ENCODE measurements around the gene FBRSL1. TPM values are rescaled to one million over a fixed set of nuclear protein-coding genes. Genes with fewer than 3 reads are reported as not detected.

FBRSL1 gene
- total and polyA plus RNA-seq, 12 donors, result 28.1 to 90.6 (median 47.0) TPM

DNA sequence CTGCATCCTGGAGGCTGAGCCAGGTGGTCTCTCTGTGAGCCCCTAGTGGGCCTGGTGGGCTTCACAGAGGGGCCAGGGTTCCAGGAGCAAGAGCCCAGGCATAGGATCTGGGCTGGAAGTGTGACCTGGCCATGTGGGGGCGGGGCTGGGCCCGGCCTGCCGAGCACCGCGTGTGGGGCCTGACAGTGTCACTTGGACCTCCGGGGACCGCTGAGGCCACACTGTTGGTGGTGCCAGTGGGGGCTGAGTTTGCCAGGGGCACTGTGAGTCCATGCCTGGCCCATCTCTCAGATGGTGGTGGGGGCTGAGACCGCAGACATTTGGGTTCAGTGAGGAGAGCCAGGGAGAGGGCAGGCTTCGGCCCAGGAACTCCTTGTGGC, 5.2 kb downstream of the FBRSL1 start:
- Histone ChIP-seq H3K4me1 (peaks cover 64 to 95% (median 91%) of the 10 kb centered on the region in 9 donors), H3K4me3 (no peak overlapping the region), H3K9me3 (no peaks in the 10 kb centered on the region), H3K27me3 (no peaks in the 10 kb centered on the region), H3K36me3 (peaks cover 0 to 4% (median 0%) of the 10 kb centered on the region in 9 donors), H3K27ac (peak overlapping the region in 1 of 10 donors; percentile 13)
- intact Hi-C loops (cut with DNase I), result loop anchor here in 1 of 10 donors (5.0 kb wide), 1 partner anchor 102 kb away; no protein-coding TSS in a partner anchor
- TF ChIP-seq CTCF (IDR thresholded peaks at IDR 0.05), result no peak
- 56 to 61% methylated on average over 9 of the region's 9 CpGs for WGBS, 2 donors
- ATAC-seq, result no peak
- DNase-seq, result no peak

DNA sequence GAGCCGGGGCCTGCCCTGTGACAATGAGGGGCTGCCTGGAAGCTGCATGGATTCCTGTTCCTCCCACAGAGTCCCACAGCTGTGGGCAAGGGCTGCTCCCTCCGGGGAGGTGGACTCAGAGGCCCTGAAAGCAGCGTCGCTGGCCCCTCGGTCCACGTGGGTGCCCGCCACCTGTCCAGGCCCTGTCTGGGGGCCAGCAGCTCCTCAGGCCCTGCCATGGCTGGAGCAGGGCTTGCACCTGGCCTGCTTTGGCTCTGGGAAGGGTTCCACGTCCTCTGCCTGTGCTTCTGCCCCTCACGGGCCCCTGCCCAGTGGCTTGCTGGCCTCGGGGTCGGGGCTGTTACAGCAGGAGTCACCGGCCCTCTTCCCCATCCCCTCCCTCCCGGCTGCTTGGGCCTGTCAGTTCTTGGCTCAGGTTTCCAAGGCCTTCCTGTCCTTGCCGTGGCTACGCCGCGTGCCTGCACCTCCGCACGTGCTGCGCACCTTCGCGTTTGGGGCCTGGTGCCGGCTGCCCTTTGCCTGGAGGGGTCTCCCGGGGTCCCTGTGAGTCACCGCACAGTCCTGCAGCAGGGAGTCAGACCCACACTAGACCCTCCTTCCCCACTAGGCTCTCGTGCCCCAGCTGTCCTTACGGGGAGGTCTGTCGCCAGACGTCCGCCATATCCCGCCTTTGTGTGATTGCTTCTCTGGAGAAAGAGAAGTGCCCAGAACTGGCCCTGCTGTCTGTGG, 5.8 kb downstream of the FBRSL1 start:
- H3K27ac ChIP-seq, result peak overlapping the region in 1 of 10 donors; percentile 13
- no peaks in the 10 kb centered on the region for H3K9me3 ChIP-seq
- no peak for TF ChIP-seq CTCF (IDR thresholded peaks at IDR 0.05)
- DNase-seq, result no peak
- 56 to 62% methylated on average over 31 of the region's 31 CpGs for WGBS, 2 donors
- H3K27me3 ChIP-seq, result no peaks in the 10 kb centered on the region
- H3K4me3 ChIP-seq, result no peak overlapping the region
- peaks cover 0 to 4% (median 0%) of the 10 kb centered on the region in 9 donors for H3K36me3 ChIP-seq
- H3K4me1 ChIP-seq, result peaks cover 68 to 100% (median 96%) of the 10 kb centered on the region in 9 donors
- intact Hi-C loops (cut with DNase I), result loop anchor here in 1 of 10 donors (5.0 kb wide), 1 partner anchor 102 kb away; no protein-coding TSS in a partner anchor
- peak in 2 of 8 donors; percentile 10 to 16 for ATAC-seq

GRCh38 chr12:132496358-132496669, 6.4 kb downstream of the FBRSL1 start:
- 82 to 88% methylated on average over 10 of the region's 10 CpGs for WGBS, 2 donors
- intact Hi-C loops (cut with DNase I), result loop anchor here in 1 of 10 donors (5.0 kb wide), 1 partner anchor 101 kb away; no protein-coding TSS in a partner anchor
- no peak for TF ChIP-seq CTCF (IDR thresholded peaks at IDR 0.05)
- Histone ChIP-seq H3K9me3 (no peaks in the 10 kb centered on the region), H3K4me1 (peaks cover 72 to 100% (median 98%) of the 10 kb centered on the region in 9 donors), H3K27ac (no peak overlapping the region), H3K27me3 (no peaks in the 10 kb centered on the region), H3K4me3 (no peak overlapping the region), H3K36me3 (peaks cover 0 to 4% (median 0%) of the 10 kb centered on the region in 9 donors)
- no peak for ATAC-seq
- DNase-seq, result no peak

GRCh38 chr12:132496710-132497109, 6.8 kb downstream of the FBRSL1 start:
- H3K27ac ChIP-seq, result no peak overlapping the region
- H3K4me1 ChIP-seq, result peaks cover 72 to 100% (median 98%) of the 10 kb centered on the region in 9 donors
- ATAC-seq, result no peak
- H3K36me3 ChIP-seq, result peaks cover 0 to 4% (median 0%) of the 10 kb centered on the region in 9 donors
- WGBS, 2 donors, result 93 to 94% methylated on average over 27 of the region's 27 CpGs
- no peaks in the 10 kb centered on the region for H3K9me3 ChIP-seq
- no peak for TF ChIP-seq CTCF (IDR thresholded peaks at IDR 0.05)
- H3K27me3 ChIP-seq, result no peaks in the 10 kb centered on the region
- H3K4me3 ChIP-seq, result no peak overlapping the region
- no peak for DNase-seq
- intact Hi-C loops (cut with DNase I), result loop anchor here in 1 of 10 donors (5.0 kb wide), 1 partner anchor 101 kb away; no protein-coding TSS in a partner anchor
